ES-I3 (cell line): Measurements from ENCODE around the gene SPATA17.
"Not testable (repeated sequence)": the region's sequence is repeated elsewhere in the genome, so short reads cannot be mapped to it uniquely, and the experiment has no call there.

Experiments
- H3K36me3 ChIP-seq: 2 replicates; pipeline ENCODE4 v1.6.1; 2013; ENCODE audit warnings: mild to moderate bottlenecking, low read length, control low read depth, moderate library complexity; ENCODE audit not compliant: insufficient read depth
- H3K4me1 ChIP-seq: 2 replicates; pipeline ENCODE4 v1.6.1; 2013; ENCODE audit warnings: mild to moderate bottlenecking, control low read depth, low read length; ENCODE audit not compliant: insufficient read depth
- H3K9ac ChIP-seq: 2 replicates; pipeline ENCODE4 v1.6.1; 2013; ENCODE audit warnings: low read depth, mild to moderate bottlenecking, low read length, moderate library complexity
- H3K9me3 ChIP-seq: 2 replicates; pipeline ENCODE4 v1.6.1; 2013; ENCODE audit warnings: mild to moderate bottlenecking, low read length, moderate library complexity; ENCODE audit not compliant: control insufficient read depth, insufficient read depth

Gene SPATA17

DNA sequence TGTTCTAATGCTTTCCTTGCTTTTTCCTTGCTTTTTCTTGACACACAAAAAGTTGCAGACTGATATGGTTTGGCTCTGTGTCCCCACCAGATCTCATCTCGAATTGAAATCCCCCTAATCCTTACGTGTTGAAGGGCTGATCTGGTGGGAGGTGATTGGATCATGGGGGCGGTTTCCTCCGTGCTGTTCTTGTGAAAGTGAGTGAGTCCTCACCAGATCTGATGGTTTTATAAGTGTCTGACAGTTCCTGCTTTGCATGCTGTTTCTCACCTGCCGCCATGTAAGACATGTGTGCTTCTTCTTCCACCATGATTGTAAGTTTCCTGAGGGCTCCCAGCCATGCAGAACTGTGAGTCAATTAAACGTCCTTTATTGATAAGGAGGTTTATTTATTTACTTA lies 11.3 kb downstream of the SPATA17 start:
- Histone ChIP-seq H3K36me3 (no peaks in the 10 kb centered on the region), H3K9me3 (no peaks in the 10 kb centered on the region), H3K4me1 (no peaks in the 10 kb centered on the region), H3K9ac (no peak overlapping the region)

DNA sequence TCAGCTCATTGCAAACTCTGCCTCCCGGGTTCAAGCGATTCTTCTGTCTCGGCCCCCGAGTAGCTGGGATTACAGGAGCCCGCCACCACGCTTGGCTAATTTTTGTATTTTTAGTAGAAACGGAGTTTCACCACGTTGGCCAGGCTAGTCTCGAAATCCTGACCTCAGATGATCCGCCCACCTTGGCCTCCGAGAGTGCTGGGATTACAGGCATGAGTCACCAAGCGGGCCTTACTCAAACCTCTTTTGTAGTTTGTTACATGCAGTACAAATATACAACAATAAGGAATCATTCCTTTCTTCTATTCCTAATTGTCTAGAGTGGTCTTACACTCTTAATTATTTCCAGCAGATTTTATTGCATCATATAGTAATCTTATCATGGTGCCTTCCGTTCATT lies 16.6 kb downstream of the SPATA17 start:
- Histone ChIP-seq H3K9me3 (no peaks in the 10 kb centered on the region), H3K9ac (no peak overlapping the region), H3K4me1 (no peaks in the 10 kb centered on the region), H3K36me3 (no peaks in the 10 kb centered on the region)

DNA sequence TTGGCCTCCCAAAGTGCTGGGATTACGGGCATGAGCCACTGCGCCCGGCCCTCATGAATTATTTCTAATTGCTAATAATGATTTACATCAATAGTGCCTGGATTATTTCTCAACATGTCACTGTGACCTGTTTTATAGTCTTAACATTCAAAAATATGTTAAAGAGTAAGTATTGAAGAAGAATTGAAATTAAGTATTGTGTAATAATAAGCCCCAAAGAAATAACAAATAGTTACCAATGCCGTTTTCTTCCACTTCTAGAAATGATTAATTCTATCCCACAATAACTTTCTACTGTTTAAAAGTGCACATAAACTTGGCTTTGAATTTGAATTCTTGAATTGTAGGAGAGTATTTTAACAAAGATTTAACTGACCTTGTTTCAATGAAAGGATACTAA lies 19.5 kb downstream of the SPATA17 start:
- no peaks in the 10 kb centered on the region for H3K36me3 ChIP-seq
- H3K9ac ChIP-seq, result no peak overlapping the region
- no peaks in the 10 kb centered on the region for H3K9me3 ChIP-seq
- H3K4me1 ChIP-seq, result no peaks in the 10 kb centered on the region

DNA sequence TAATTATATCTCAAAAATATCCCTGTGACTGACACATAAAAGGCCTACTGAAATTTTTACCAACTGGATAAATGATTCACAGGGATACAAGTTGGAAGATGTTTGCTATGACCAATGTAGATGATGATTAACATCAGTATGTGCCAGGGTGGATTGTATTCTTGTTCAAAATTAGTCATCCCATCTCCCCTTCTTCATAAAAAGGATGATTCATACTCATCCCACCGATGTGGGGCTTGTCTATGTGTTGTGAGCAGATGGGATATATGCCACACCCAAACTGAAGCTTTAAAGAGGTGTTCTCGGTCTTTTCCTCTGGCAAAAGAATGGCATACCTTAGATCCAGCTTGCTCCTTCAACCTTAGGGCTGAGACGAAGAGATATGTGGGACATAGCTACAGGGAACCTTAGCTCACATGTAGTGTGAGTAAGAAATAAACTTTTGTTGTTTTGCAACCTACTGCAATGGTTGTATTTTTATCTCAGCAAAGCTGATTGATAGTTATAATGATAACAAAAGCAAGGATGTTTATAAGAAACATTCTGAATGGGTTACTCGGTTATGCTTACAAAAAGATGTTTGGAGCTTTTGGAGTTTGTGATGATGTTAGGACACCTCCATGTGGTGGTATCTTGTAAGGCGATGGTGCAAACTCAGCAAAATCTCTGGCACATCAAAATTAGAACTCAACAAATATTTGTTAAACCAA lies 29.4 kb downstream of the SPATA17 start:
- H3K9me3 ChIP-seq, result no peaks in the 10 kb centered on the region
- H3K36me3 ChIP-seq, result no peaks in the 10 kb centered on the region
- no peaks in the 10 kb centered on the region for H3K4me1 ChIP-seq

DNA sequence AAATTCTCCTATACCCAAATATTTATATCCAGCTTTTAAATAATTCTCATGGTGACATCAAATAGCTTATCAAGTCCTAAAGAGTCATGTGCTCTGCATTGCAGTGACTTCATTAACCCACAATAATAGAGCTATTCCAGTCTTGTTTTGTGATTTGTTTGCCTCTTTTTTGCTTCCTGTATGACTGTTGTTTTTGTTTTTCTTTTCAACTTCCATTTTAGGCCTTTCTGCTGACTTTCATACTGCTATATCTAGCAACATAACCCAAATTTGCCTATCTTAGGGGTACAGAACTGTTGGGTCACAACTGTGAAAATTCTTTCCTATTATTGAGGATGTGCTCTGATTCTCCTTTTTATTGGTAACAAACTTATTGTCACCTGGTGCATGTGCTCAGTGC lies 30.3 kb downstream of the SPATA17 start:
- Histone ChIP-seq H3K9me3 (no peaks in the 10 kb centered on the region), H3K9ac (no peak overlapping the region), H3K4me1 (no peaks in the 10 kb centered on the region), H3K36me3 (no peaks in the 10 kb centered on the region)

More for the DNA sequence above, 29.4 kb downstream of the SPATA17 start:
- no peak overlapping the region for H3K9ac ChIP-seq

DNA sequence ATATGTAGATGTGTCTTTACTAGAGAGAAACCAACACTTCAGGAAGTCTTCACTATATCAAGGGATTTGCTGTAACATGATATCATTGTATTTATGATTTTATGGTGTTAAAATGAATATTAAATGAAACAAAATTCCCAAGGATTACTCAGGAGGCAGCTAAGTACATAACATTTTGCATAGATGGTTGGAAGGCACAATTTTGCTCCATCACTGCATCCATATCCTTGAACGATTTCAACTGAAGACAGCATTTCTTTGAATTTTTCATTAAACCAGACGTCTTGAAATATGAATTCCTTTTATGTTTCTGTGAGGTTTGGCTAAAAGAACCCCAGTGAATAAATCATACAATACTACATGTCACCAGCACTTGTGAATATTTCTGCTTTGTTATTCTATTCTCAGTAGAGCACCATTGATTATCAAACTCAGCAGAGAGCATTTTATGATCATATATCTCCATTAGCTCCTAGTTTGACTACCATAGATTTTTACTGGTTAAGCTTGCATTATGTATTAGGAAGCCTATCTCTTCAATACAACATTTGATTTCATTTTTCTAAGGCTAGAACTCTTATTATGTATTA lies 37.3 kb downstream of the SPATA17 start:
- H3K9me3 ChIP-seq, result no peaks in the 10 kb centered on the region
- H3K9ac ChIP-seq, result no peak overlapping the region
- no peaks in the 10 kb centered on the region for H3K4me1 ChIP-seq

DNA sequence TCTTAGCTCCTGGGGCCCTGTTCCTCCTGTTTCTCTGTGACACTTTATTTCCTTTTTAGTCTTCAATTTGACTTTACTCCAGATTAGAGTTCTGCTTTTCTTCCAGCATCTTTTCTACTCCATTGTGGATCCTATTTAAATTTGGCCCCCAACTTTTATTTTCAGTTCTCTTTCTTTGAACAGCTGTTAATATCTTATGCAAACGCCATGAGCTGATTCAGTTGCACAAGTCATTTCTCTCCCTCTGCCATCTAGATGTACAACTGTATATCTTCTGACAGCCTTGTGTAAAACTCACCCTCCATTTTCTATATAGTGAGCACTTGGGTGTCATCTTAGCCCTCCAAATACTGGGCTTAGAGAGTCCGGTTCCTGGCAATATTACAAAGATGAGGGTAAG lies 42.2 kb downstream of the SPATA17 start:
- Histone ChIP-seq H3K9ac (no peak overlapping the region), H3K9me3 (no peaks in the 10 kb centered on the region), H3K4me1 (no peaks in the 10 kb centered on the region; the same call in 1 of the 2 replicates), H3K36me3 (no peaks in the 10 kb centered on the region)

More for the DNA sequence above, 37.3 kb downstream of the SPATA17 start:
- H3K36me3 ChIP-seq, result no peaks in the 10 kb centered on the region

DNA sequence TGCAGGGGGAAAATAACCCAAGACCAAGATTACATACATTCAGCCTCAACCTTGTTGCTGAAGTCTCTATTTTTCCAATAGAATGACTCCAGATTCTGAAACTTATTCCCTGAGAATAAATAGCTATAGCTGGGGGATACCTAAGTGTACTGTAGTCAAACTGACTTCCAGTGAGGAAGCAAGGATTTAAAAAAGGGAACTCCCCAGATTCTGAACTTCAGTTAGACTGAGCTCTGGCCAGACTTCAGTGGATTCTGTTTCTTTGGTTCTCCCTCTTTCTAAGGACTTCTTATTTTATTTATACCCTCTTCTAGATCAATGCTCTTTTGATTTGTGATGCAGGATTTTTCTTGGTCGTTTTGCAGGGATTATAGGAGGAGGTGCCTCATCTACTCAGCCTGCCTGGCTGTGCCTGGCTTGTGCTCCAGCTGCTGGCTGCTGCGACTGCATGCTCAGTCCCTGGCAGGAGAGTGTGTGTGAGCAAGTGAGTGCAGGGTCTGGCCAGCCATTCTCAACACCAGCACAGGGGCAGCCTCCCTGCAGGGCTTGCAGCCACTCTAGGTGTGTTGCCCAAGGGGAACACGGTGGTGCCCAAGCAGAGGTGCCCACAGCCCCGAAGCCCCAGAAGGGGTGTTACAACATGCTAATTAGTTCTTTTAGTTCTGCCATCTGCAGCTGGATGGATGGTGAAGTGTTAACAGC lies 43.0 kb downstream of the SPATA17 start:
- Histone ChIP-seq H3K9me3 (no peaks in the 10 kb centered on the region), H3K4me1 (no peaks in the 10 kb centered on the region; the same call in 1 of the 2 replicates), H3K36me3 (no peaks in the 10 kb centered on the region), H3K9ac (no peak overlapping the region)

DNA sequence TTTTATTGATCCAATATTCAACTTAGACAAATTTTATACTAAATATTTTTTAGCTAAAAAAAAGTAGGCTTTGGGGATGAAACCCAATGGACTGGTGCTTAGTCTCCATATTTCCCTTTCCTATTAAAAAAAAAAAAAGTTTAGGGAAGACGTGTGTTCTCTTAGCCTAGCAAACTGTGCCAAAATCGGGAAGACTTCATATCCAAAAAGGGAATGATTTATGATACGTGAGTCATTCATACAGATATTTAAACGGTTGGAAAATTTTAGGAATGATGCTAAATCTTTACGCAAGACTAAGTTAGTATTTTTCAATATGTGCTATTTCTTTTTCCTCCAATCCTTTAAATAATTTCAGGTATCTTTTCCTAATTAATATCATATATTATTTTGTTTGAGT lies 50.7 kb downstream of the SPATA17 start:
- H3K9me3 ChIP-seq, result no peaks in the 10 kb centered on the region
- no peak overlapping the region for H3K9ac ChIP-seq
- H3K4me1 ChIP-seq, result no peaks in the 10 kb centered on the region
- no peaks in the 10 kb centered on the region for H3K36me3 ChIP-seq

DNA sequence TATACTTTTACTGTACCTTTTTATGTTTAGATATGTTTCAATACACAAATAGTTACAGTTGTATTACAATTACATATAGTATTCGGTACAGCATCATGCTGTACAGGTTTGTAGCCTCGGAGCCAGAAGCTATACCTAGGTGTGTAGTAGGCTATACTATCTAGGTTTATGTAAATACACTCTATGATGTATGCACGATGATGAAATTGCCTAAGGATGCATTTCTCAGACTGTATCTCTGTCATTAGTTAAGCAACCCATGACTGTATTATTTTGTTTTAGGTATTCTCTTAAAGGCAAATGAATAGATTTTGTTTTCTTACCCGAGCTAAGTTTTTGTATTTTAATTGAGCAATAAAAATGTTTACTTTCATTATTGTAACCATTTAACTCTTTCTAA lies 56.4 kb downstream of the SPATA17 start:
- Histone ChIP-seq H3K4me1 (no peaks in the 10 kb centered on the region), H3K36me3 (no peaks in the 10 kb centered on the region), H3K9ac (no peak overlapping the region), H3K9me3 (no peaks in the 10 kb centered on the region)

DNA sequence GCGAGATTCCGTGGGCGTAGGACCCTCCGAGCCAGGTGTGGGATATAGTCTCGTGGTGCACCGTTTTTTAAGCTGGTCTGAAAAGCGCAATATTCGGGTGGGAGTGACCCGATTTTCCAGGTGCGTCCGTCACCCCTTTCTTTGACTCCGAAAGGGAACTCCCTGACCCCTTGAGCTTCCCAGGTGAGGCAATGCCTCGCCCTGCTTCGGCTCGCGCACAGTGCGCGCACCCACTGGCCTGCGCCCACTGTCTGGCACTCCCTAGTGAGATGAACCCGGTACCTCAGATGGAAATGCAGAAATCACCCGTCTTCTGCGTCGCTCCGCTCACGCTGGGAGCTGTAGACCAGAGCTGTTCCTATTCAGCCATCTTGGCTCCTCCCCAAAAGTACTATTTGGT lies 65.0 kb downstream of the SPATA17 start:
- H3K4me1 ChIP-seq, H3K36me3 ChIP-seq, H3K9me3 ChIP-seq: not testable (repeated sequence)
- H3K9ac ChIP-seq, result peak overlapping the region; percentile 61

DNA sequence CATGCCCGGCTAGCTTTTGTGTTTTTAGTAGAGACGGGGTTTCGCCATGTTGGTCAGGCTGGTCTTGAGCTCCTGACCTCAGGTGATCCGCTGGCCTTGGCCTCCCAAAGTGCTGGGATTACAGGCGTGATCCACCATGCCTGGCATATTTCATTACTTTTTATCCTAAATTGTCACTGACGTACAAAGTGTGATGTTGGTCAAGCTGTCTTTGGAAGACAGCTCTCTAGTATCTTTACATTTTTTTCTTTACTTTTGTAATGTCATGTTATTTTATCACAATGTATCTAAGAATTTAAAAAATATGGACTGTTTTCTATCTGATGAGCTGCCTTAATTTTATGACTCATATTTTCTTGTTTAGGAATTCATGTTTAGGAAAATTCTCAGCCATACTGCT lies 72.2 kb downstream of the SPATA17 start:
- peaks cover 2% of the 10 kb centered on the region for H3K9me3 ChIP-seq
- H3K9ac ChIP-seq, result no peak overlapping the region
- no peaks in the 10 kb centered on the region for H3K36me3 ChIP-seq

DNA sequence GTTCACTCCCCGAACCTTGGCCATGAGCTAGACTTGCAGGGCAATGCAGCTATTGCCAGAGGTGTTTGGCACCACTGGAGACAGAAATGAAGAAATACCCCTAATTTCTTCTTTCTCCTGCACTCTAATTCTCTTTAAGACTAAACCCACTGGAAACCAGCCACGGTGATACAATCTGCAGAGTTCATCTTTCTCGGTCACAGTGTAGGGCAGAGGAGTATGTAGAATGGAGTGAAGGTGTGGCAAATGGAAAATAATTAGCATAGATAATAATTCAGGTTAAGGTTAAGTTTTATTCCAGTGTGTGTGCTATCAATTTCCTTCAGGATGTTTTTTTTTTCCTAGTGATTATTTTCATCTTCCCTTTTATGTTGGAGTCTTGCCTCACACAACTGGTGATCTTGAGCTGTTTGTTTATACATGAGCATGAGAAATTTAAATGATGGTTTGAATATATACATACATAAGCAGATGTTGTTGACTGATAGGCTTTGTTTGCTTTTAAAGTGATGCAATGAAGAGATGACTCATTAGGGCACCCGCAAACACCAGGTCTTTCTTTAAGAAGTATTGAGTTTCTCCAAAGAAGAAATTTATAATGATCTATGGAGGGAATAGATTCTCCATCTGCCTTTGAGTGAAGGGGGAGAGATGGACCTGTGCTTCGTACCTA lies 81.9 kb downstream of the SPATA17 start:
- peaks cover 12% of the 10 kb centered on the region for H3K4me1 ChIP-seq
- H3K36me3 ChIP-seq, result no peaks in the 10 kb centered on the region
- H3K9me3 ChIP-seq, result no peaks in the 10 kb centered on the region
- H3K9ac ChIP-seq, result no peak overlapping the region

More for the DNA sequence above, 72.2 kb downstream of the SPATA17 start:
- H3K4me1 ChIP-seq, result no peaks in the 10 kb centered on the region

DNA sequence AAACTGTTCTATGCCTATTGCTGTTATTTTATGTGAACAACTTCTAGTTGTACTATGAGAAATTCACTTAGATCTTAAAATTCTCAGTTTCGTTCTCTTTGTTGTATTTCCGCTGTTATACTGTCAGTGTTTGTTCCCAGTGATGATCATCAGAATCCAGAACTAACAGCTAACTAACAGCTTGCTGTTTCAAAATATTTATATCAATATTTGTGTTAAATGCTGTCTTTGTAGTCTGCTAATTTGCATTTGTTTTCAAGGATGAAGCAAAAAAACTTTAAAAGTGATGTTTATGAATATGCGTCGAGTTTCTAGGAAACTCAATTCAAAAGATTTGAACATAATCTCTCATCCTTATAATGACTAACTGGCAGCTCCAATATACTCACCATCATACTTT lies 84.5 kb downstream of the SPATA17 start:
- Histone ChIP-seq H3K9ac (no peak overlapping the region), H3K9me3 (no peaks in the 10 kb centered on the region), H3K36me3 (no peaks in the 10 kb centered on the region), H3K4me1 (peaks cover 12% of the 10 kb centered on the region)
